Measurements from ENCODE around the gene ADRA1B. TPM values are rescaled to one million over a fixed set of nuclear protein-coding genes. Genes with fewer than 3 reads are reported as not detected.

Gene ADRA1B
- total RNA-seq, 2 donors from 2014 or later, result 0.14 to 0.74 TPM

GRCh38 chr5:159910843-159911229 is 5.4 kb upstream of the ADRA1B start:
- no peak for DNase-seq (ENCODE audit: low spot score)
- H3K27ac ChIP-seq, result no peak overlapping the region
- no peaks in the 10 kb centered on the region for H3K27me3 ChIP-seq (replicated peaks; ENCODE audit: insufficient read depth)
- 76% methylated on average over 2 of the region's 2 CpGs for WGBS
- no peaks in the 10 kb centered on the region for H3K4me1 ChIP-seq (replicated peaks)
- H3K36me3 ChIP-seq, result no peaks in the 10 kb centered on the region
- intact Hi-C loops (cut with DNase I), result no loop called here
- H3K9me3 ChIP-seq, result no peaks in the 10 kb centered on the region
- TF ChIP-seq POLR2AphosphoS5 (IDR thresholded peaks at IDR 0.05), result no peak
- no peak for TF ChIP-seq POLR2A (IDR thresholded peaks at IDR 0.05)
- no peak for TF ChIP-seq CTCF (IDR thresholded peaks at IDR 0.05)
- no peak overlapping the region for H3K4me3 ChIP-seq

- Histone ChIP-seq H3K4me1 (replicated peaks) (no peaks in the 10 kb centered on the region), H3K9me3 (no peaks in the 10 kb centered on the region), H3K27me3 (replicated peaks; ENCODE audit: insufficient read depth) (no peaks in the 10 kb centered on the region), H3K36me3 (no peaks in the 10 kb centered on the region), H3K27ac (no peak overlapping the region), H3K4me3 (no peak overlapping the region)
- TF ChIP-seq POLR2A (IDR thresholded peaks at IDR 0.05) (no peak), POLR2AphosphoS5 (IDR thresholded peaks at IDR 0.05) (no peak), CTCF (IDR thresholded peaks at IDR 0.05) (no peak)
- DNase-seq (ENCODE audit: low spot score), result no peak
- WGBS, result 100% methylated on average over 4 of the region's 4 CpGs
- intact Hi-C loops (cut with DNase I), result no loop called here
These were observed 4.9 kb upstream of the ADRA1B start for GRCh38 chr5:159911349-159911748.

- Histone ChIP-seq H3K4me1 (replicated peaks) (no peaks in the 10 kb centered on the region), H3K27me3 (replicated peaks; ENCODE audit: insufficient read depth) (no peaks in the 10 kb centered on the region), H3K36me3 (no peaks in the 10 kb centered on the region), H3K9me3 (no peaks in the 10 kb centered on the region), H3K4me3 (no peak overlapping the region), H3K27ac (no peak overlapping the region)
- TF ChIP-seq POLR2A (IDR thresholded peaks at IDR 0.05), result no peak
- TF ChIP-seq CTCF (IDR thresholded peaks at IDR 0.05), result no peak
- TF ChIP-seq POLR2AphosphoS5 (IDR thresholded peaks at IDR 0.05), result peak; percentile 11
- WGBS, result 71% methylated on average over 4 of the region's 4 CpGs
- no peak for DNase-seq (ENCODE audit: low spot score)
- intact Hi-C loops (cut with DNase I), result no loop called here
These were observed 4.1 kb upstream of the ADRA1B start for GRCh38 chr5:159912033-159912800.

- no peak for TF ChIP-seq CTCF (IDR thresholded peaks at IDR 0.05)
- no peak for TF ChIP-seq POLR2A (IDR thresholded peaks at IDR 0.05)
- TF ChIP-seq POLR2AphosphoS5 (IDR thresholded peaks at IDR 0.05), result no peak
- no peak overlapping the region for H3K27ac ChIP-seq
- WGBS, result 71% methylated on average over 6 of the region's 6 CpGs
- intact Hi-C loops (cut with DNase I), result no loop called here
- H3K36me3 ChIP-seq, result no peaks in the 10 kb centered on the region
- H3K27me3 ChIP-seq (replicated peaks; ENCODE audit: insufficient read depth), result no peaks in the 10 kb centered on the region
- no peak overlapping the region for H3K4me3 ChIP-seq
- no peaks in the 10 kb centered on the region for H3K4me1 ChIP-seq (replicated peaks)
- no peaks in the 10 kb centered on the region for H3K9me3 ChIP-seq
- no peak for DNase-seq (ENCODE audit: low spot score)
These were observed 3.2 kb upstream of the ADRA1B start for GRCh38 chr5:159913048-159913447.

GRCh38 chr5:159913501-159913900 is 2.8 kb upstream of the ADRA1B start:
- H3K27ac ChIP-seq, result no peak overlapping the region
- no peak overlapping the region for H3K4me3 ChIP-seq
- no peaks in the 10 kb centered on the region for H3K36me3 ChIP-seq
- H3K27me3 ChIP-seq (replicated peaks; ENCODE audit: insufficient read depth), result no peaks in the 10 kb centered on the region
- no peak for TF ChIP-seq POLR2AphosphoS5 (IDR thresholded peaks at IDR 0.05)
- TF ChIP-seq CTCF (IDR thresholded peaks at IDR 0.05), result no peak
- no peak for TF ChIP-seq POLR2A (IDR thresholded peaks at IDR 0.05)
- H3K4me1 ChIP-seq (replicated peaks), result no peaks in the 10 kb centered on the region
- no peaks in the 10 kb centered on the region for H3K9me3 ChIP-seq
- intact Hi-C loops (cut with DNase I), result no loop called here
- DNase-seq (ENCODE audit: low spot score), result no peak
